Pulmonary artery endothelial cell (primary cell): ENCODE results near the gene NOLC1. TPM values are rescaled to one million over a fixed set of nuclear protein-coding genes. Genes with fewer than 3 reads are reported as not detected.
"Not testable (repeated sequence)": the region's sequence is repeated elsewhere in the genome, so short reads cannot be mapped to it uniquely, and the experiment has no call there.

Experiments used
- DNase-seq: peaks from one replicate; pipeline ENCODE4 v3.0.0-alpha.2; 2011; ENCODE audit warnings: low read depth, low spot score
- total RNA-seq: library from RNA; depleted of rRNA; stranded (reverse); fragments of >200 nt; gene quantifications from 2 replicates; pipeline ENCODE4 v1.2.3, GENCODE V29; 2014

NOLC1 gene
- total RNA-seq, 1 donor from 2014 or later: 42.9 TPM

- no peak for DNase-seq
Observed at GRCh38 chr10:102153093-102153620, 968 bp downstream of the NOLC1 start.

- DNase-seq: no peak
Observed at GRCh38 chr10:102154466-102155116, 2.4 kb downstream of the NOLC1 start.

GRCh38 chr10:102157224-102157623 lies 5.0 kb downstream of the NOLC1 start:
- DNase-seq: no peak

- no peak for DNase-seq
Observed at GRCh38 chr10:102159051-102159597, 6.9 kb downstream of the NOLC1 start.

GRCh38 chr10:102159831-102160230 lies 7.6 kb downstream of the NOLC1 start:
- no peak for DNase-seq

GRCh38 chr10:102163342-102163989 lies 11.3 kb downstream of the NOLC1 start:
- no peak for DNase-seq

- DNase-seq: no peak
Observed at GRCh38 chr10:102167861-102168260, 15.7 kb downstream of the NOLC1 start.

- DNase-seq: no peak
Observed at GRCh38 chr10:102170602-102171001, 18.4 kb downstream of the NOLC1 start.

GRCh38 chr10:102172288-102172687 lies 20.1 kb downstream of the NOLC1 start:
- DNase-seq: no peak

- no peak for DNase-seq
Observed at GRCh38 chr10:102175415-102175814, 23.2 kb downstream of the NOLC1 start.

- DNase-seq: no peak
Observed at GRCh38 chr10:102184606-102185005, 32.4 kb downstream of the NOLC1 start.

GRCh38 chr10:102185272-102185671 lies 33.1 kb downstream of the NOLC1 start:
- DNase-seq: no peak

- no peak for DNase-seq
Observed at GRCh38 chr10:102185811-102186527, 33.8 kb downstream of the NOLC1 start.

- no peak for DNase-seq
Observed at GRCh38 chr10:102188298-102188940, 36.2 kb downstream of the NOLC1 start.

GRCh38 chr10:102188941-102189898 lies 37.0 kb downstream of the NOLC1 start:
- DNase-seq: not testable (repeated sequence)

GRCh38 chr10:102191956-102192355 lies 39.8 kb downstream of the NOLC1 start:
- no peak for DNase-seq

- no peak for DNase-seq
Observed at GRCh38 chr10:102195296-102195870, 43.2 kb downstream of the NOLC1 start.

- no peak for DNase-seq
Observed at GRCh38 chr10:102196893-102197292, 44.7 kb downstream of the NOLC1 start.

GRCh38 chr10:102198027-102198426 lies 45.8 kb downstream of the NOLC1 start:
- DNase-seq: no peak
